Measurements from ENCODE around the gene RAPH1. TPM values are rescaled to one million over a fixed set of nuclear protein-coding genes. Genes with fewer than 3 reads are reported as not detected.

RAPH1 gene
- total and polyA plus RNA-seq, 9 of the 15 experiments (the other 6 are each of a cell fraction or from before 2014, with no cell fraction given): 0.07 to 0.71 (median 0.27) TPM

GRCh38 chr2:203360833-203361430 is 174.2 kb downstream of the RAPH1 start:
- H3K27me3 ChIP-seq (ENCODE audit: control insufficient read depth in 2 of 2, insufficient read depth in 2 of 2, low read length in 2 of 2): no peaks in the 10 kb centered on the region
- H3K4me1 ChIP-seq (replicated peaks in 1 of 2; ENCODE audit: control insufficient read depth in 2 of 2, insufficient read depth in 2 of 2, low read length in 2 of 2): peaks cover 0 to 2% of the 10 kb centered on the region in 2 experiments; a peak in 2 of 5 replicates
- no peak for DNase-seq (ENCODE audit: extremely low read depth in 1 of 4, low spot score in 3 of 4)
- no peaks in the 10 kb centered on the region for H4K20me1 ChIP-seq (replicated peaks; ENCODE audit: control insufficient read depth, insufficient read depth, low read length)
- H3K9ac ChIP-seq (ENCODE audit: insufficient read depth in 1 of 2, low read depth in 2 of 2, low read length in 2 of 2): no peak overlapping the region
- in situ Hi-C loops (cut with MboI) (no loop called here), intact Hi-C loops (cut with micrococcal nuclease) (no loop called here)
- no peak for ATAC-seq
- 52% methylated on average over 3 of the region's 3 CpGs for WGBS (ENCODE audit: insufficient coverage, low coverage, missing lambda C conversion rate)
- no TSS peak for BruUV-seq (replicated peaks)
- FAIRE-seq: no peak
- no peaks in the 10 kb centered on the region for H3K79me2 ChIP-seq (ENCODE audit: control insufficient read depth, insufficient read depth, low read length)
- POLR2A ChIA-PET: no interaction called here
- no peak overlapping the region for H2AFZ ChIP-seq (ENCODE audit: low read depth, low read length)
- no peak overlapping the region for H3K4me2 ChIP-seq (ENCODE audit: insufficient read depth, low read length)
- H3K9me3 ChIP-seq (replicated peaks; ENCODE audit: control insufficient read depth, insufficient read depth, low read depth, low read length): no peaks in the 10 kb centered on the region
- no peak for TF ChIP-seq E2F3 (CRISPR knock-in tag; IDR thresholded peaks at IDR 0.05)
- TF ChIP-seq SUPT5H (IDR thresholded peaks at IDR 0.05): no peak
- no peak for TF ChIP-seq TSC22D4 (tag; IDR thresholded peaks at IDR 0.05)
- no peak for TF ChIP-seq POLR2A (conservative IDR thresholded peaks at IDR 0.05)
- TF ChIP-seq FOXP1 (CRISPR knock-in tag; IDR thresholded peaks at IDR 0.05): no peak
- no peak for TF ChIP-seq SMARCE1 (IDR thresholded peaks at IDR 0.05)
- TF ChIP-seq CEBPG (CRISPR knock-in tag; IDR thresholded peaks at IDR 0.05): no peak
- no peak for TF ChIP-seq CEBPG (tag; conservative IDR thresholded peaks at IDR 0.05 in 1 of 2, IDR thresholded peaks at IDR 0.05 in 1 of 2)
- TF ChIP-seq KAT8 (IDR thresholded peaks at IDR 0.05; ENCODE audit: low read depth): no peak
- no peak for TF ChIP-seq SMARCA4 (IDR thresholded peaks at IDR 0.05)
- no peak for TF ChIP-seq GTF2A2 (tag; IDR thresholded peaks at IDR 0.05)
- TF ChIP-seq IRF2 (CRISPR knock-in tag; IDR thresholded peaks at IDR 0.05): no peak
- no peak for TF ChIP-seq WHSC1 (IDR thresholded peaks at IDR 0.05; ENCODE audit: low read length)
- TF ChIP-seq TAL1 (IDR thresholded peaks at IDR 0.05): no peak
- no peak for TF ChIP-seq ZNF740 (CRISPR knock-in tag; IDR thresholded peaks at IDR 0.05)
- TF ChIP-seq ZNF740 (tag; IDR thresholded peaks at IDR 0.05): no peak
- TF ChIP-seq FOXM1 (IDR thresholded peaks at IDR 0.05; ENCODE audit: low read depth): no peak
- TF ChIP-seq FOXM1 (CRISPR knock-in tag; IDR thresholded peaks at IDR 0.05; ENCODE audit: low read depth): no peak
- CTCF ChIA-PET (ENCODE audit: low intra/inter-chr PET ratio): no interaction called here
- H3K9me1 ChIP-seq (ENCODE audit: control insufficient read depth, insufficient read depth, low read length): no peaks in the 10 kb centered on the region
- no peak overlapping the region for H3K27ac ChIP-seq (ENCODE audit: extremely low read depth, low read depth, low read length)
- H3K36me3 ChIP-seq (ENCODE audit: control insufficient read depth, insufficient read depth, low read length): no peaks in the 10 kb centered on the region
- no peak overlapping the region for H3K4me3 ChIP-seq

Measured in K562 (cell line).